Natural killer cell (primary cell): Measurements from ENCODE around the gene RALGPS1. TPM values are rescaled to one million over a fixed set of nuclear protein-coding genes. Genes with fewer than 3 reads are reported as not detected.
"Not testable (repeated sequence)": the region's sequence is repeated elsewhere in the genome, so short reads cannot be mapped to it uniquely, and the experiment has no call there.

ENCODE experiments used
- ATAC-seq, 3 donors: fragments of 150-1000 bp in 2 of 3; fragments of 200-7000 bp in 1 of 3; cut with Tn5 transposase; 1 replicate in 1 of 3; 2 replicates in 2 of 3; pipeline ENCODE4 v1.10.0; 2021; ENCODE audit warnings: mild to moderate bottlenecking in 2 of 3, moderate library complexity in 2 of 3
- DNase-seq, 2 donors: peaks; one replicate each; pipeline versions ENCODE4 v3.0.0 to v3.0.0-alpha.2; 2013 to 2021; ENCODE audit warnings: mixed read lengths in 1 of 2
- H3K27ac ChIP-seq: one replicate; pipeline ENCODE4 v1.5.1; 2013; ENCODE audit warnings: mild to moderate bottlenecking, low read length
- H3K27me3 ChIP-seq: one replicate; pipeline ENCODE4 v1.6.1; 2013; ENCODE audit warnings: low read length; ENCODE audit not compliant: control insufficient read depth, insufficient read depth
- H3K36me3 ChIP-seq: one replicate; pipeline ENCODE4 v1.6.1; 2013; ENCODE audit warnings: low read length; ENCODE audit not compliant: control insufficient read depth, insufficient read depth
- H3K4me1 ChIP-seq: one replicate; pipeline ENCODE4 v1.6.1; 2013; ENCODE audit warnings: low read length; ENCODE audit not compliant: control insufficient read depth, insufficient read depth
- H3K4me3 ChIP-seq: one replicate; pipeline ENCODE4 v1.5.1; 2013; ENCODE audit warnings: low read length
- H3K9me3 ChIP-seq: one replicate; pipeline ENCODE4 v1.6.1; 2013; ENCODE audit warnings: low read length; ENCODE audit not compliant: control insufficient read depth, insufficient read depth
- H3K27ac Mint-ChIP-seq, 2 donors: one replicate each; pipeline ENCODE4 v1.8.0; 2022; ENCODE audit warnings: mild to moderate bottlenecking in 2 of 2, mixed read lengths in 2 of 2, moderate library complexity in 1 of 2
- H3K27me3 Mint-ChIP-seq, 2 donors: one replicate each; pipeline ENCODE4 v1.8.0; 2022; ENCODE audit warnings: low read depth in 2 of 2, mixed read lengths in 2 of 2
- H3K36me3 Mint-ChIP-seq: one replicate; pipeline ENCODE4 v1.8.0; 2022; ENCODE audit warnings: mixed read lengths
- H3K4me1 Mint-ChIP-seq, 2 donors: one replicate each; pipeline ENCODE4 v1.8.0; 2022; ENCODE audit warnings: mixed read lengths in 2 of 2
- H3K4me3 Mint-ChIP-seq: one replicate; pipeline ENCODE4 v1.8.0; 2022; ENCODE audit warnings: mild to moderate bottlenecking, moderate library complexity, mixed read lengths
- H3K9me3 Mint-ChIP-seq, 2 donors: one replicate each; pipeline ENCODE4 v1.8.0; 2022; ENCODE audit warnings: mixed read lengths in 2 of 2
- WGBS: methylation state at CpG from one replicate; pipeline ENCODE4 v1.1.7; 2013; ENCODE audit warnings: missing lambda C conversion rate; ENCODE audit not compliant: insufficient coverage; 5-methylcytosine and 5-hydroxymethylcytosine counted together
- intact Hi-C: fragments of 100-400 bp; cut with micrococcal nuclease; formaldehyde crosslinking; loops from one replicate; pipeline ENCODE4 v1.14.2; 2022
- total RNA-seq, 4 donors: library from RNA; stranded (reverse); fragments of 120-200 nt in 1 of 4; gene quantifications; one replicate each; pipeline versions ENCODE4 v1.2.3 to v1.2.4, GENCODE V29; 2013 to 2022
- TF ChIP-seq, protein P1 (sequence below): fragments of 200-600 bp; IDR thresholded peaks from one replicate; pipeline ENCODE4 v1.8.0; 2022; ENCODE audit warnings: antibody characterized with exemption

RALGPS1 gene
- total RNA-seq, 3 donors from 2014 or later (not counting 1 experiment from before 2014, with no cell fraction given) = 11.9 to 21.2 (median 13.2) TPM

DNA sequence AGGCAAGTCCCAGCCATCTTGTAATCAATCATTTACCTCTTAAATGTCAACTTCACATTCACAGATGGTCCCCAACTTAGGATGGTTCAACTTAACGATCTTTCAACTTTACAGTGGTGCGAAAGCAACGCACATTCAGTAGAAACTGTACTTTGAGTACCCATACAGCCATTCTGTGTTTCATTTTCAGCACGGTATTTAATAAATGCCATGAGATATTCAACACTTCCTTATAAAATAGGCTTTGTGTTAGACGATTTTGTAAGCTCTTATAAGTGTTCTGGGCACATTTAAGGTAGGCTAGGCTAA is 254.9 kb downstream of the RALGPS1 start:
- Mint-ChIP-seq H3K36me3 (no peaks in the 10 kb centered on the region), H3K4me1 (no peaks in the 10 kb centered on the region), H3K9me3 (no peaks in the 10 kb centered on the region), H3K27me3 (no peaks in the 10 kb centered on the region), H3K27ac (no peak overlapping the region), H3K4me3 (no peak overlapping the region)
- no peak for DNase-seq
- Histone ChIP-seq H3K27me3 (no peaks in the 10 kb centered on the region), H3K27ac (no peak overlapping the region), H3K4me3 (no peak overlapping the region), H3K9me3 (no peaks in the 10 kb centered on the region), H3K4me1 (peaks cover 7% of the 10 kb centered on the region), H3K36me3 (no peaks in the 10 kb centered on the region)
- WGBS = 82% methylated on average over 4 of the region's 5 CpGs
- TF ChIP-seq, protein P1, sequence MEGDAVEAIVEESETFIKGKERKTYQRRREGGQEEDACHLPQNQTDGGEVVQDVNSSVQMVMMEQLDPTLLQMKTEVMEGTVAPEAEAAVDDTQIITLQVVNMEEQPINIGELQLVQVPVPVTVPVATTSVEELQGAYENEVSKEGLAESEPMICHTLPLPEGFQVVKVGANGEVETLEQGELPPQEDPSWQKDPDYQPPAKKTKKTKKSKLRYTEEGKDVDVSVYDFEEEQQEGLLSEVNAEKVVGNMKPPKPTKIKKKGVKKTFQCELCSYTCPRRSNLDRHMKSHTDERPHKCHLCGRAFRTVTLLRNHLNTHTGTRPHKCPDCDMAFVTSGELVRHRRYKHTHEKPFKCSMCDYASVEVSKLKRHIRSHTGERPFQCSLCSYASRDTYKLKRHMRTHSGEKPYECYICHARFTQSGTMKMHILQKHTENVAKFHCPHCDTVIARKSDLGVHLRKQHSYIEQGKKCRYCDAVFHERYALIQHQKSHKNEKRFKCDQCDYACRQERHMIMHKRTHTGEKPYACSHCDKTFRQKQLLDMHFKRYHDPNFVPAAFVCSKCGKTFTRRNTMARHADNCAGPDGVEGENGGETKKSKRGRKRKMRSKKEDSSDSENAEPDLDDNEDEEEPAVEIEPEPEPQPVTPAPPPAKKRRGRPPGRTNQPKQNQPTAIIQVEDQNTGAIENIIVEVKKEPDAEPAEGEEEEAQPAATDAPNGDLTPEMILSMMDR = no peak
- intact Hi-C loops = no loop called here
- no peak for ATAC-seq

DNA sequence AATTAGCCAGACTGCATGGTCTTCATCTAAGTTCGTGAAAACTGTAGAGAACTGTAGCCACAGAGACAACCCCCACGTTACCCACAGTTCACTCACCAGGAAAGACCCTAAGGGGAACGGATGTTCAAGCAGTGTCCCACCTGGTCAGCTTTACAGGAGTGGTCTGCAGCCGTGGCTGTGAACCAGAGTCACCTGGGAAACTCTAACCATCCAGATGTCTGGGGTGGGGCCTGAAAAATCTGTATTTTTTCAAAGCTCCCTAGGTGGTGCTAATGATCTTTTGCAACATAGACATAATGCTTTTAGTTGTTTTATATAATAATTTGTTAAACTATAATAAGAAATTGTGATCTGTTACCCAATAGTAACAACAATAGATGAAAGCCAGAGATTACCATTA is 255.5 kb downstream of the RALGPS1 start:
- H3K4me1 Mint-ChIP-seq = no peaks in the 10 kb centered on the region
- no peak overlapping the region for H3K27ac Mint-ChIP-seq
- H3K36me3 ChIP-seq = no peaks in the 10 kb centered on the region
- H3K4me1 ChIP-seq = peaks cover 7% of the 10 kb centered on the region
- no peak overlapping the region for H3K4me3 ChIP-seq
- intact Hi-C loops = no loop called here
- no peaks in the 10 kb centered on the region for H3K27me3 ChIP-seq
- no peak overlapping the region for H3K27ac ChIP-seq
- no peaks in the 10 kb centered on the region for H3K9me3 Mint-ChIP-seq
- H3K4me3 Mint-ChIP-seq = no peak overlapping the region
- TF ChIP-seq, protein P1 = no peak
- no peaks in the 10 kb centered on the region for H3K9me3 ChIP-seq
- no peaks in the 10 kb centered on the region for H3K27me3 Mint-ChIP-seq
- no peaks in the 10 kb centered on the region for H3K36me3 Mint-ChIP-seq
- DNase-seq (no peak), ATAC-seq (no peak)
- WGBS = 84% methylated on average over 4 of the region's 4 CpGs

- Histone ChIP-seq H3K27me3 (no peaks in the 10 kb centered on the region), H3K27ac (no peak overlapping the region), H3K4me1 (peaks cover 7% of the 10 kb centered on the region), H3K9me3 (no peaks in the 10 kb centered on the region), H3K4me3 (no peak overlapping the region), H3K36me3 (no peaks in the 10 kb centered on the region)
- H3K27ac Mint-ChIP-seq = no peak overlapping the region
- DNase-seq (no peak), ATAC-seq (no peak)
- no peaks in the 10 kb centered on the region for H3K27me3 Mint-ChIP-seq
- no peak overlapping the region for H3K4me3 Mint-ChIP-seq
- intact Hi-C loops = no loop called here
- TF ChIP-seq, protein P1 = no peak
- WGBS = 29% methylated on average over 2 of the region's 2 CpGs
- no peaks in the 10 kb centered on the region for H3K9me3 Mint-ChIP-seq
- no peaks in the 10 kb centered on the region for H3K36me3 Mint-ChIP-seq
- H3K4me1 Mint-ChIP-seq = no peaks in the 10 kb centered on the region
Observed at GRCh38 chr9:127170652-127171051, 256.1 kb downstream of the RALGPS1 start.

DNA sequence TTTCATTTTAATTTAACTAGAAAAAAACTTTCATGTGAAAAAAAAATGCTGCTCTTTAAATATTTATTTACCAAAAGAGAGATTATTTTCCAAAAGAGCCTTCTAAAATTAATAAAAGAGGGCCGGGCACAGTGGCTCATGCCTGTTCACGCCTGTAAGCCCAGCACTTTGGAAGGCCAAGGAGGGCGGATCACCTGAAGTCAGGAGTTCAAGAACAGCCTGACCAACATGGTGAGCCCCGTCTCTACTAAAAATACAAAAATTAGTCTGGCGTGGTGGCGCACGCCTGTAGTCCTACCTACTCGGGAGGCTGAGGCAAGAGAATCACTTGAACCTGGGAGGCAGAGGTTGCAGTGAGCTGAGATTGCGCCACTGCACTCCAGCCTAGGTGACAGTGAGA is 256.8 kb downstream of the RALGPS1 start:
- H3K4me1 ChIP-seq, intact Hi-C loops, H3K4me3 Mint-ChIP-seq, H3K27me3 ChIP-seq, H3K4me3 ChIP-seq, H3K27ac Mint-ChIP-seq, H3K4me1 Mint-ChIP-seq, H3K9me3 Mint-ChIP-seq, H3K9me3 ChIP-seq, H3K36me3 Mint-ChIP-seq, H3K27me3 Mint-ChIP-seq, H3K36me3 ChIP-seq, DNase-seq, ATAC-seq, H3K27ac ChIP-seq: not testable (repeated sequence)
- 98% methylated on average over 8 of the region's 9 CpGs for WGBS
